HG02763 (cell line): ENCODE data around the gene NKX2-4.
"Not testable (repeated sequence)": the region's sequence is repeated elsewhere in the genome, so short reads cannot be mapped to it uniquely, and the experiment has no call there.

Experiments used
- ATAC-seq: cut with Tn5 transposase; IDR thresholded peaks from one replicate; pipeline ENCODE4 v1.9.1; 2021; ENCODE audit warnings: mild to moderate bottlenecking, moderate library complexity; ENCODE audit not compliant: unreplicated experiment

Gene NKX2-4

GRCh38 chr20:21397341-21398108, at the start of gene NKX2-4:
Gene NKX2-4, minus strand, starts transcription at chr20:21397526. Its CDS starts 127 bp downstream, at chr20:21397399.
- no peak for ATAC-seq

- ATAC-seq, result no peak
Observed at GRCh38 chr20:21437816-21438215, 40.5 kb upstream of the NKX2-4 start.

- no peak for ATAC-seq
Observed at GRCh38 chr20:21437248-21437647, 39.9 kb upstream of the NKX2-4 start.

- ATAC-seq, result no peak
Observed at GRCh38 chr20:21436205-21436604, 38.9 kb upstream of the NKX2-4 start.

- ATAC-seq, result no peak
Observed at GRCh38 chr20:21435576-21435975, 38.2 kb upstream of the NKX2-4 start.

DNA sequence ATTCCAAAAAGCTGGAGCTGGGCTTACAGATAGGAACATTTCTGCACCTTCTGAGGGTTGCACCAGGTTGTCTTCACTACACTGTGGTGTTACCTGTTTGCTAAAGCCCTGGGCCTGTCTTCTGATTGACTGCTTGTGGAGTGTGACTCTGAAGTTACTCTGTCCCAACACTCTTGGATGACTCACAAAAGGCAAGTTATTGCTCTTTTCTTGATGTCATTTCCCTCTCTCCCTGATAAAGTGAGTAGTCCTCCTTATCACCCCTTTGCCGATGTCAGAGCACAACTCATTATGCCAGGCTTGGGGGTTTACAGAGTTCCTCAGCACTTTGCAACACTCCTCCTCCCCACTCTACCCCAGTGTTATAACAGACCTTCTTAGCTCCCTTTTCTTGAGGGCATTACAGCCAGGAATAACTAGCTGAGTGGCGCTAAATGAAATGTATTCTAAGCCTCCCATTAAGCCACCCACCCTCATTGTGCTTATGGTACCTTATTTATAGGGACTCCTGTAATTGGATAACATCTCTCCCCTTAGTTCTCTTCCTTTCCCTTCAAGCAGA, 36.1 kb upstream of the NKX2-4 start:
- no peak for ATAC-seq

DNA sequence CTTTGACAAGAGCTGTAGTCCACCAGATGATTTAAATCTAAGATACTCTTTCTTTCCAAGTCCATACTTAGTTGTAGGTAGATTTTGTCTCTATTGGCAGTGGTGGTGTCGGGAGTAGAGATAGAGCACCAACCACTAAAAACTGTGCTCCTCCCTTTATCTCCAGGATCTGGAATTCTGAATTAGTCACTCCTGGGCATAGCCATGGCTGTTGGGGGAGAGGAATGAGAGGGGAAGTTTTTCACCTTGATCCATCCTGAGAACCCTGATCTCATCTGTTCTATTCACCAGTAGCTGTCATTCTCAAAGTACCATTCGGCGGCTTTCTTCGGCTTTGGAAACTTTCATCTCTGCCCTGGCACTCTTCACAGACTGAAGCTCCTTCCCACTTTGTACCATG, 35.6 kb upstream of the NKX2-4 start:
- no peak for ATAC-seq

- no peak for ATAC-seq
Observed at GRCh38 chr20:21430020-21430419, 32.7 kb upstream of the NKX2-4 start.

DNA sequence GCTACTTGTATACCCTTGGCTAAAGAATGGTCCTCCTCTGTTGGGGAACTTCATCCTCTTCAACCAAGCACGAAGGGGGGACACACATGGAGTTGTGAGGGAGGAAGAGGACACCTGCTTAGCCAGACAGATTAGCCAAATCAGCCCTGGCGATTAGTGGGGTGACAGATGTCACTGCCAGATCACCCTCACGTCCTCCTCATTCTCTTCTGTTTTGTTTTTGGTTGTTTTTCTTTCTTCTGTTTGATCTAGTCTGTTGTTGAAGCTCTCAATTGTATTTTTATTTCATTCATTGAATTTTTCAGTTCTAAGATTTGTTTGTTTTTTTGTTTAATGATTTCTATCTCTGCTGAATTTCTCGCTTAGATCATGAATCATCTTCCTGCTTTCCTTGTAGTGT, 27.5 kb upstream of the NKX2-4 start:
- no peak for ATAC-seq

GRCh38 chr20:21423712-21424111, 26.4 kb upstream of the NKX2-4 start:
- ATAC-seq, result not testable (repeated sequence)

- ATAC-seq, result no peak
Observed at GRCh38 chr20:21421601-21422236, 24.4 kb upstream of the NKX2-4 start.

GRCh38 chr20:21419147-21419546, 21.8 kb upstream of the NKX2-4 start:
- not testable (repeated sequence) for ATAC-seq

GRCh38 chr20:21413996-21414395, 16.7 kb upstream of the NKX2-4 start:
- not testable (repeated sequence) for ATAC-seq

GRCh38 chr20:21411725-21412124, 14.4 kb upstream of the NKX2-4 start:
- no peak for ATAC-seq

DNA sequence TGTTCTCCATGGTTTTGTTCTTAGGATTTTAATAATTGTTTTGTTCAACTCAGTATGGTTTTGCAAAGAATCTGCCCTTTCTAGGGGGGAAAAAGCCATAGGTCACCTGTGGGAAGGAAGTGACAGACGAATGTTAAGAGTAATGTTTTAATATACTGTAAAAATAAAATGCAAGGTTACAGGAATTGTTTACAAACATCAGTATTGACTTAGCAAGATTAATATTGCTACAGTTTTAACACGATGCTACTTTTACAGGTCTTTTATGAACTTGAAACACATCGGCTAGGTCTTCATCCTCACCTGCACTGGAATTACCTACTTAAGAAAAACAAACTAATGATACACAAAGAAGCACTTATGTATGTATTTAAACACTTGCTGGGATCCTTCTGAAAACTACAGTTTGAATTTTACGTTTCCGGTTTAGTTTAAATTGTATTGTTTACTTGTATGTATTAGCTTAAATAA, 1.7 kb upstream of the NKX2-4 start:
- no peak for ATAC-seq

GRCh38 chr20:21398109-21399004, 1.0 kb upstream of the NKX2-4 start:
- ATAC-seq, result no peak

DNA sequence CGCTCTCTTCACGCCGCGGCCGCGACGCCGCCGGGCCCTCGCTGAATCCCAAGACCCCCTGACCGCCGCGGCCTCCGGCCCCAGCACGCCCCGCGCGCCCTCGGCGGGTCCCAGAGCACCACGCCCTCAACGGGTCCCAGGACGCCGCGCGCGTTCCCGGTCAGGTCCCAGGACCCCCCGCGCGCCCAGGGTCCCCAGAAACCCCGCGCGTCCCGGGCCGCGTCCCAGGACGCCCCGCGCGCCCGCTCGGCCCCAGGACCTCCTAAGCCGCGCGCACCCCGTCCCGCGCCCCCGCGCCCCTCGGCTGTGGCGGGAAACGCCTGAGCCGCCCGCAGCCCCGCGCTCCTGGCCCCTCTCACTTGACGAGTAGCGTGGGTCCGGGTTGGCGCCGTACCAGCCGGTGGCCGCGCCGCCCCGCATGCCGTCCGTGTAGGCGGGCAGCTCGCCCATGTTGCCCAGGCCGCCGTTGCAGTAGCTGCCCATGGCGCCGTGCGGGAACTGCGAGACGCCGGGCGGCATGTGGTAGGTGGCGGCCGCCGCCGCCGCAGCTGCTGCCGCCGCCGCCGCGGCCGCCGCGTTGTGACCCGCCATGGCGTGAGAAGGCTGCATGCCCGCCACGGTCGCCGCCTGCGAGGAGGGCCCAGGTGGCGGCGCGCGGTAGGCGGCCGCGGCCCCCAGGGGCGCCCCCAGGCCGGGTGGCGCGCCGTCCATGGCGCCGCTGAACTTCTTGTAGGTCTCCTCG, 556 bp downstream of the NKX2-4 start:
- ATAC-seq, result no peak

DNA sequence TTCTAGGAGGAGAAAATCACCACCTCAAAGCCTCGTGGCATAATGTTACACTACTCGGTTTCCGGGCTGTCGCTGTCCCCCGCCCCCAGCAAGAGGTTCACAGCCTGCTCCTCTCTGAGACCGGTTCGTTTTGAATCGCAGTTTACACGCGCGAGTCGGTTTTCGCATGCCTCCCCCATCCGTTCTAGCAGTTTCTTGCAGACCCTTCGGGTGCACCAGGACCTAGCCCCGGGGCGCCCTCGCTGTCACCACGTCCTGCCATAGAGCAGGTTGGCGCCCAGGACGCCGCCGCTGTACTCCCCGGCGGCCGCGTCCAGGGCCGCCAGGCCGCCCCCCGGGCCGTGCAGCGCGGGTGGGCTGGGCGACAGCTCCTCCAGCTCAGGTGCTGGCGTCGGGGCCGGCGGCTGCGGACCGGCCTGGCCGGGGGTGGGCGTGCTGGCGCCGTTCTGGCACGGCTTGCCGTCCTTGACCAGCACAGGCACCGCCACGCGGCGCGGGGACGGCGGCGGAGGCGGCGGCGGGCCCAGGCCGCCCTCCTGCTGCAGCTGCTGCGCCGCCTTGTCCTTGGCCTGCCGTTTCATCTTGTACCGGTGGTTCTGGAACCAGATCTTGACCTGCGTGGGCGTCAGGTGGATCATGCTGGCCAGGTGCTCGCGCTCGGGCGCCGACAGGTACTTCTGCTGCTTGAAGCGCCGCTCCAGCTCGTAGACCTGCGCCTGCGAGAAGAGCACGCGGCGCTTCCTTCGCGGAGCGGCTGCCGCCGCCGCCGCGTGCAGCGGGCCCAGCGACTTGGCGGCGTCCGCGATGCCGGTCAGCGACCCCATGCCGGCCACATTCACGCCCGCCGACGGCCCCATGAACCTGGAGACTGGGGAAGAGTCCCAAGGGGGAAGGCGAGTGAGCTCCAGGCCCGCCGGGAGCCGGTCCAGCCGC, 1.4 kb downstream of the NKX2-4 start:
- ATAC-seq, result no peak

DNA sequence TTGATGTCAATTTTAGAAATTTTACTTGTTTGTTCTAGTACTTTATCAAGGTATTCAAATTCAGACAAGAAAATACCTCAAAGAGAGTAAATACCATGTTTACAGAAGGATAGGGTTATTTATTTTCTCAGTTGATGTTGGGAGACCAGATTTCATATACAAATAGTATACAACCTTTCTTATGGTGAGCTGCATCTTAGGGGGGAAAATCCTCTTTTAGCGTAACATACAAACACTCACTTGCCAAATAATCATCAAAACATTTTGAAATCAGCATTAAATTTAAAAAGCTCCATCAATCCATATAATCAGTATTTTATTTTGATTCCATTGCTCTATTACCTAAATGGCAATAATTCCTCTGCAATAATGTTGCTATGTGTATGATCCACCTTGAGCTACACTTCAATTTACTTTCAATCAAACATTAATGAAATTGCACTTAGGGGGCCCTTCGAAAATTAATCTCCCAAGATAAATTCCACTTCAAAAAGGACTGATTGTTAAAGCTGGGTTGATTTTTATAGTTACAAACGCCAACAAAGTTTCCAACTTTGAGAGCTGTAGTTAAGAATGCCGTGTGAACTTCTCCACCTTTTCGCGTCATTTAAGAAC, 2.2 kb downstream of the NKX2-4 start:
- no peak for ATAC-seq
